Measurements from ENCODE around the gene ARHGAP29. TPM values are rescaled to one million over a fixed set of nuclear protein-coding genes. Genes with fewer than 3 reads are reported as not detected.

The ARHGAP29 gene
- total and polyA plus RNA-seq, 10 of the 15 experiments (the other 5 are each of a cell fraction or from before 2014, with no cell fraction given), result under 0.01 to 0.43 (median 0.10) TPM; not detected in 4

DNA sequence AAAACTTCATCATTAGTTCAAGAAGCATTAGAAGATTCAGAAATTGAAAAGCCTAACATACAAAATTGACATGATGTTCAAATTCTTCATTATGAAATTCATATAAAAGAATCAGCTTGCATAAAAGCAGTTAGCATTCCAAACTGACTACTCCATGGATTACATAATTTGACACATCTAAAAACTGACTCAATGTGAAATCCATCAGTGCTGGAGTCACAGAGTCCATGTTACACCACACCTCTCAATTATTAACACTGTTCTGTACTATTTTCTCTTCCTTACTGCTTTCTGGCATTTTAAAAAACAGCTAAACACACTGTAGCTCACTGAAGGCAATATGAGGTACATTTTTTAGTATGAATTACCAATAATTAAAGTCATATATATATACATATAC lies 28.0 kb downstream of the ARHGAP29 start (continued):
- TF ChIP-seq, protein P1, sequence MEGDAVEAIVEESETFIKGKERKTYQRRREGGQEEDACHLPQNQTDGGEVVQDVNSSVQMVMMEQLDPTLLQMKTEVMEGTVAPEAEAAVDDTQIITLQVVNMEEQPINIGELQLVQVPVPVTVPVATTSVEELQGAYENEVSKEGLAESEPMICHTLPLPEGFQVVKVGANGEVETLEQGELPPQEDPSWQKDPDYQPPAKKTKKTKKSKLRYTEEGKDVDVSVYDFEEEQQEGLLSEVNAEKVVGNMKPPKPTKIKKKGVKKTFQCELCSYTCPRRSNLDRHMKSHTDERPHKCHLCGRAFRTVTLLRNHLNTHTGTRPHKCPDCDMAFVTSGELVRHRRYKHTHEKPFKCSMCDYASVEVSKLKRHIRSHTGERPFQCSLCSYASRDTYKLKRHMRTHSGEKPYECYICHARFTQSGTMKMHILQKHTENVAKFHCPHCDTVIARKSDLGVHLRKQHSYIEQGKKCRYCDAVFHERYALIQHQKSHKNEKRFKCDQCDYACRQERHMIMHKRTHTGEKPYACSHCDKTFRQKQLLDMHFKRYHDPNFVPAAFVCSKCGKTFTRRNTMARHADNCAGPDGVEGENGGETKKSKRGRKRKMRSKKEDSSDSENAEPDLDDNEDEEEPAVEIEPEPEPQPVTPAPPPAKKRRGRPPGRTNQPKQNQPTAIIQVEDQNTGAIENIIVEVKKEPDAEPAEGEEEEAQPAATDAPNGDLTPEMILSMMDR (IDR thresholded peaks at IDR 0.05 in 2 of 3, conservative IDR thresholded peaks at IDR 0.05 in 1 of 3; ENCODE audit: control insufficient read depth in 2 of 3, extremely low read depth in 1 of 3, insufficient read depth in 1 of 3, low read depth in 3 of 3, low read length in 3 of 3), result no peak
- TF ChIP-seq ZSCAN29 (IDR thresholded peaks at IDR 0.05), result no peak
- TF ChIP-seq NFIC (IDR thresholded peaks at IDR 0.05; ENCODE audit: low read depth, low read length), result no peak

DNA sequence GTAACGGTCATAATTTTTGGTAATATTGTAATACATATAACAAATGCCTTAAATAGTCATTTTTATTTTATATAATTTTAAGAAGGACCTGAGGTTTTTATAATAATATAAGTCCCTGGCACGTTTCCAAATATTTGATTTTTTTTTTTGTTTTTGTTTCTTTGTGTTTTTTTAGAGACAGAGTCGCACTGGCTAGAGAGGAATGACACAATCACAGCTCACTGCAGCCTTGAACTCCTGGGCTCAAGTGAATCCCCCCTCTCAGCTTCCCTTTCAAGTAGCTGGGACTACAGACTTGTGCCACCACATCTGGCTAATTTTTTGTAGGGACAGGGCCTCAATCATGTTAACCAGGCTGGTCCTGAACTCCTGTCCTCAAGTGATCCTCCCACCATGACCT lies 29.7 kb downstream of the ARHGAP29 start:
- in situ Hi-C loops (cut with MboI) (no loop called here), intact Hi-C loops (cut with micrococcal nuclease; ENCODE audit: unreplicated experiment) (no loop called here)
- no peak overlapping the region for H3K9ac ChIP-seq (ENCODE audit: control insufficient read depth, insufficient read depth, low read length)
- H4K20me1 ChIP-seq (ENCODE audit: control insufficient read depth, insufficient read depth), result no peaks in the 10 kb centered on the region
- ChIA-PET POLR2A (no interaction called here), CTCF (no interaction called here), RAD21 (ENCODE audit: unreplicated experiment) (no interaction called here), SMC1A (ENCODE audit: uncharacterized antibody, unreplicated experiment) (no interaction called here)
- 32% methylated on average over 3 of the region's 3 CpGs for WGBS (ENCODE audit: insufficient coverage, insufficient replicate concordance, low lambda C conversion rate, missing lambda C conversion rate)
- ATAC-seq (no peak), DNase-seq (ENCODE audit: low read depth, low spot score) (no peak), FAIRE-seq (no peak)
- H3K36me3 ChIP-seq (ENCODE audit: control insufficient read depth in 2 of 2, insufficient read depth in 2 of 2, low read length in 1 of 2), result no peaks in the 10 kb centered on the region
- H3K79me2 ChIP-seq (ENCODE audit: control insufficient read depth, insufficient read depth, low read length), result no peaks in the 10 kb centered on the region
- H3K27me3 ChIP-seq (replicated peaks in 1 of 2; ENCODE audit: control insufficient read depth in 2 of 2, insufficient read depth in 2 of 2, low read length in 1 of 2), result no peaks in the 10 kb centered on the region
- no peak overlapping the region for H3K4me2 ChIP-seq (ENCODE audit: control insufficient read depth, insufficient read depth)
- H3K4me3 ChIP-seq, result no peak overlapping the region
- no TSS peak for BruUV-seq (replicated peaks)
- no peak overlapping the region for H2AFZ ChIP-seq (ENCODE audit: control insufficient read depth, low read depth, low read length)
- no peaks in the 10 kb centered on the region for H3K9me3 ChIP-seq (replicated peaks; ENCODE audit: control insufficient read depth, insufficient read depth, low read length)
- H3K4me1 ChIP-seq (ENCODE audit: control insufficient read depth, insufficient read depth, low read length), result no peaks in the 10 kb centered on the region
- no peak overlapping the region for H3K27ac ChIP-seq (ENCODE audit: control insufficient read depth, insufficient read depth)
- TF ChIP-seq, protein P2, sequence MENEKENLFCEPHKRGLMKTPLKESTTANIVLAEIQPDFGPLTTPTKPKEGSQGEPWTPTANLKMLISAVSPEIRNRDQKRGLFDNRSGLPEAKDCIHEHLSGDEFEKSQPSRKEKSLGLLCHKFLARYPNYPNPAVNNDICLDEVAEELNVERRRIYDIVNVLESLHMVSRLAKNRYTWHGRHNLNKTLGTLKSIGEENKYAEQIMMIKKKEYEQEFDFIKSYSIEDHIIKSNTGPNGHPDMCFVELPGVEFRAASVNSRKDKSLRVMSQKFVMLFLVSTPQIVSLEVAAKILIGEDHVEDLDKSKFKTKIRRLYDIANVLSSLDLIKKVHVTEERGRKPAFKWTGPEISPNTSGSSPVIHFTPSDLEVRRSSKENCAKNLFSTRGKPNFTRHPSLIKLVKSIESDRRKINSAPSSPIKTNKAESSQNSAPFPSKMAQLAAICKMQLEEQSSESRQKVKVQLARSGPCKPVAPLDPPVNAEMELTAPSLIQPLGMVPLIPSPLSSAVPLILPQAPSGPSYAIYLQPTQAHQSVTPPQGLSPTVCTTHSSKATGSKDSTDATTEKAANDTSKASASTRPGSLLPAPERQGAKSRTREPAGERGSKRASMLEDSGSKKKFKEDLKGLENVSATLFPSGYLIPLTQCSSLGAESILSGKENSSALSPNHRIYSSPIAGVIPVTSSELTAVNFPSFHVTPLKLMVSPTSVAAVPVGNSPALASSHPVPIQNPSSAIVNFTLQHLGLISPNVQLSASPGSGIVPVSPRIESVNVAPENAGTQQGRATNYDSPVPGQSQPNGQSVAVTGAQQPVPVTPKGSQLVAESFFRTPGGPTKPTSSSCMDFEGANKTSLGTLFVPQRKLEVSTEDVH (IDR thresholded peaks at IDR 0.05; ENCODE audit: low read depth, partially characterized antibody), result no peak
- TF ChIP-seq LARP7 (IDR thresholded peaks at IDR 0.05) (no peak), BHLHE40 (IDR thresholded peaks at IDR 0.05; ENCODE audit: borderline replicate concordance in 1 of 2, low read depth in 2 of 2, low read length in 1 of 2) (no peak), HDAC2 (IDR thresholded peaks at IDR 0.05) (no peak), MEF2B (IDR thresholded peaks at IDR 0.05; ENCODE audit: partially characterized antibody, poor library complexity, severe bottlenecking) (no peak), ATF7 (IDR thresholded peaks at IDR 0.05; ENCODE audit: low read depth) (no peak), CREM (IDR thresholded peaks at IDR 0.05; ENCODE audit: low read depth) (no peak), ZSCAN29 (IDR thresholded peaks at IDR 0.05) (no peak), PML (IDR thresholded peaks at IDR 0.05; ENCODE audit: low read length) (no peak)
- TF ChIP-seq, protein P3, sequence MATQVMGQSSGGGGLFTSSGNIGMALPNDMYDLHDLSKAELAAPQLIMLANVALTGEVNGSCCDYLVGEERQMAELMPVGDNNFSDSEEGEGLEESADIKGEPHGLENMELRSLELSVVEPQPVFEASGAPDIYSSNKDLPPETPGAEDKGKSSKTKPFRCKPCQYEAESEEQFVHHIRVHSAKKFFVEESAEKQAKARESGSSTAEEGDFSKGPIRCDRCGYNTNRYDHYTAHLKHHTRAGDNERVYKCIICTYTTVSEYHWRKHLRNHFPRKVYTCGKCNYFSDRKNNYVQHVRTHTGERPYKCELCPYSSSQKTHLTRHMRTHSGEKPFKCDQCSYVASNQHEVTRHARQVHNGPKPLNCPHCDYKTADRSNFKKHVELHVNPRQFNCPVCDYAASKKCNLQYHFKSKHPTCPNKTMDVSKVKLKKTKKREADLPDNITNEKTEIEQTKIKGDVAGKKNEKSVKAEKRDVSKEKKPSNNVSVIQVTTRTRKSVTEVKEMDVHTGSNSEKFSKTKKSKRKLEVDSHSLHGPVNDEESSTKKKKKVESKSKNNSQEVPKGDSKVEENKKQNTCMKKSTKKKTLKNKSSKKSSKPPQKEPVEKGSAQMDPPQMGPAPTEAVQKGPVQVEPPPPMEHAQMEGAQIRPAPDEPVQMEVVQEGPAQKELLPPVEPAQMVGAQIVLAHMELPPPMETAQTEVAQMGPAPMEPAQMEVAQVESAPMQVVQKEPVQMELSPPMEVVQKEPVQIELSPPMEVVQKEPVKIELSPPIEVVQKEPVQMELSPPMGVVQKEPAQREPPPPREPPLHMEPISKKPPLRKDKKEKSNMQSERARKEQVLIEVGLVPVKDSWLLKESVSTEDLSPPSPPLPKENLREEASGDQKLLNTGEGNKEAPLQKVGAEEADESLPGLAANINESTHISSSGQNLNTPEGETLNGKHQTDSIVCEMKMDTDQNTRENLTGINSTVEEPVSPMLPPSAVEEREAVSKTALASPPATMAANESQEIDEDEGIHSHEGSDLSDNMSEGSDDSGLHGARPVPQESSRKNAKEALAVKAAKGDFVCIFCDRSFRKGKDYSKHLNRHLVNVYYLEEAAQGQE (IDR thresholded peaks at IDR 0.05; ENCODE audit: low read depth, low read length), result no peak
- TF ChIP-seq, protein P4, sequence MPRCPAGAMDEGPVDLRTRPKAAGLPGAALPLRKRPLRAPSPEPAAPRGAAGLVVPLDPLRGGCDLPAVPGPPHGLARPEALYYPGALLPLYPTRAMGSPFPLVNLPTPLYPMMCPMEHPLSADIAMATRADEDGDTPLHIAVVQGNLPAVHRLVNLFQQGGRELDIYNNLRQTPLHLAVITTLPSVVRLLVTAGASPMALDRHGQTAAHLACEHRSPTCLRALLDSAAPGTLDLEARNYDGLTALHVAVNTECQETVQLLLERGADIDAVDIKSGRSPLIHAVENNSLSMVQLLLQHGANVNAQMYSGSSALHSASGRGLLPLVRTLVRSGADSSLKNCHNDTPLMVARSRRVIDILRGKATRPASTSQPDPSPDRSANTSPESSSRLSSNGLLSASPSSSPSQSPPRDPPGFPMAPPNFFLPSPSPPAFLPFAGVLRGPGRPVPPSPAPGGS (IDR thresholded peaks at IDR 0.05; ENCODE audit: borderline replicate concordance, insufficient read depth, low read depth, low read length, poor library complexity, severe bottlenecking), result no peak

Data from GM12878 (cell line).